LoVo (cell line): ENCODE data around the gene GTF2H2C.
A peak's percentile ranks its signal among the peaks of the same experiment; 100 is the strongest.
"Not testable (repeated sequence)": the region's sequence is repeated elsewhere in the genome, so short reads cannot be mapped to it uniquely, and the experiment has no call there.

Source experiments
- DNase-seq: peaks from one replicate; pipeline ENCODE4 v3.0.0-alpha.2; 2016; ENCODE audit warnings: low spot score

GTF2H2C gene

GRCh38 chr5:69559908-69560330 lies at the start of gene GTF2H2C:
TSS of gene GTF2H2C (plus strand) at chr5:69560191. CDS start at chr5:69565133, 4,942 bp downstream.
- peak; percentile 76 for DNase-seq

GRCh38 chr5:69510694-69511093 lies 49.3 kb upstream of the GTF2H2C start:
- DNase-seq: no peak

GRCh38 chr5:69512740-69513260 lies 47.2 kb upstream of the GTF2H2C start:
- no peak for DNase-seq

- DNase-seq: not testable (repeated sequence)
Measured at GRCh38 chr5:69515570-69515969, 44.4 kb upstream of the GTF2H2C start.

- no peak for DNase-seq
Measured at GRCh38 chr5:69516769-69517168, 43.2 kb upstream of the GTF2H2C start.

GRCh38 chr5:69517763-69518212 lies 42.2 kb upstream of the GTF2H2C start:
- peak; percentile 94 for DNase-seq

GRCh38 chr5:69519285-69519684 lies 40.7 kb upstream of the GTF2H2C start:
- DNase-seq: no peak

GRCh38 chr5:69522035-69522434 lies 38.0 kb upstream of the GTF2H2C start:
- no peak for DNase-seq

GRCh38 chr5:69525490-69525889 lies 34.5 kb upstream of the GTF2H2C start:
- DNase-seq: peak; percentile 86

GRCh38 chr5:69526660-69527059 lies 33.3 kb upstream of the GTF2H2C start:
- DNase-seq: no peak

- DNase-seq: no peak
Measured at GRCh38 chr5:69527128-69527770, 32.7 kb upstream of the GTF2H2C start.

- peak; percentile 73 for DNase-seq
Measured at GRCh38 chr5:69528035-69528434, 32.0 kb upstream of the GTF2H2C start.

- DNase-seq: no peak
Measured at GRCh38 chr5:69528609-69529008, 31.4 kb upstream of the GTF2H2C start.

GRCh38 chr5:69530561-69531405 lies 29.2 kb upstream of the GTF2H2C start:
- DNase-seq: no peak

- DNase-seq: no peak
Measured at GRCh38 chr5:69531406-69531801, 28.6 kb upstream of the GTF2H2C start.

- DNase-seq: not testable (repeated sequence)
Measured at GRCh38 chr5:69537911-69538310, 22.1 kb upstream of the GTF2H2C start.

GRCh38 chr5:69538735-69539134 lies 21.3 kb upstream of the GTF2H2C start:
- not testable (repeated sequence) for DNase-seq

GRCh38 chr5:69541347-69541746 lies 18.6 kb upstream of the GTF2H2C start:
- DNase-seq: not testable (repeated sequence)

GRCh38 chr5:69542838-69543618 lies 17.0 kb upstream of the GTF2H2C start:
- DNase-seq: not testable (repeated sequence)

- DNase-seq: not testable (repeated sequence)
Measured at GRCh38 chr5:69544602-69545001, 15.4 kb upstream of the GTF2H2C start.

- DNase-seq: not testable (repeated sequence)
Measured at GRCh38 chr5:69560587-69561431, 818 bp downstream of the GTF2H2C start.
